AG09319 (cell line): ENCODE measurements around the gene CEND1.
A peak's percentile ranks its signal among the peaks of the same experiment; 100 is the strongest.

Source experiments
- DNase-seq: peaks from one replicate; pipeline ENCODE4 v3.0.0-alpha.2; 2010; ENCODE audit warnings: low read depth; ENCODE audit errors: extremely low read depth
- CTCF ChIP-seq: IDR thresholded peaks from 2 replicates; pipeline ENCODE4 v1.5.1; 2011; ENCODE audit warnings: low read depth, mild to moderate bottlenecking, inconsistent platforms, low read length, moderate library complexity

The CEND1 gene

GRCh38 chr11:766106-766935, 23.6 kb downstream of the CEND1 start:
- no peak for TF ChIP-seq CTCF
- no peak for DNase-seq

- TF ChIP-seq CTCF: no peak
- DNase-seq: no peak
Observed at GRCh38 chr11:765802-766091, 24.1 kb downstream of the CEND1 start.

- DNase-seq: no peak
- TF ChIP-seq CTCF: peak; percentile 48
Observed at GRCh38 chr11:765025-765801, 24.7 kb downstream of the CEND1 start.

GRCh38 chr11:764322-765024, 25.4 kb downstream of the CEND1 start:
- no peak for TF ChIP-seq CTCF
- no peak for DNase-seq

GRCh38 chr11:763549-764321, 26.2 kb downstream of the CEND1 start:
- TF ChIP-seq CTCF: no peak
- no peak for DNase-seq

GRCh38 chr11:763073-763463, 26.8 kb downstream of the CEND1 start:
- DNase-seq: no peak
- TF ChIP-seq CTCF: no peak
